ENCODE measurements around the gene ENTPD2. TPM values are rescaled to one million over a fixed set of nuclear protein-coding genes. Genes with fewer than 3 reads are reported as not detected.

Gene ENTPD2
- total and polyA plus RNA-seq, 4 donors: 0.09 to 0.40 (median 0.21) TPM

DNA sequence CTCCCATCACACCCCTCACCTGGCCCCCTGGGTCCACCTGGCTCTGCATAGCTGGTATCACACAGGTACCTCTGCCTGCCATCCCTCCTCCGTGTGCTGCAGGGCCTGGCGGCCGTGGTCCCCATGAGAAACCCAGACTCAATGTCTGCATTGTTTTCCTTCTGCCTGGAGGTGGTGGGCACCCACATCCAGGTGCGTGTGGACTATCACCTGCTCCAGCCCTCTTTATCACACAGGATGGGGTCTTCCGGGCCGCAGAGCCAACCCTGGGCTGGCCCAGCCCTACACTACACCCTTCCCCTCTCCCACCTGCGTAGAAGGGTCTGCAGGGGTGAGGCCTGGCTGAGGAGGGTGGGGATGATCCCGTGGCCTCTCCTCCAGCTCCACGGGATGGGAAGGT is 14.9 kb downstream of the ENTPD2 start:
- no peak overlapping the region for H3K4me3 ChIP-seq (ENCODE audit: low read depth in 1 of 3, low read length in 3 of 3)
- H3K36me3 ChIP-seq (ENCODE audit: control insufficient read depth in 4 of 4, insufficient read depth in 3 of 4, low read depth in 1 of 4, low read length in 3 of 4): no peaks in the 10 kb centered on the region
- TF ChIP-seq GABPA (IDR thresholded peaks at IDR 0.05 in 1 of 2, conservative IDR thresholded peaks at IDR 0.05 in 1 of 2) (no peak), SP1 (IDR thresholded peaks at IDR 0.05) (no peak), HNF4A (conservative IDR thresholded peaks at IDR 0.05) (no peak), HNF4G (IDR thresholded peaks at IDR 0.05) (no peak), FOXA2 (IDR thresholded peaks at IDR 0.05) (no peak), NR2F2 (IDR thresholded peaks at IDR 0.05) (no peak), EGR1 (IDR thresholded peaks at IDR 0.05; ENCODE audit: low read depth in 2 of 2) (no peak), RAD21 (IDR thresholded peaks at IDR 0.05) (no peak), FOXA1 (IDR thresholded peaks at IDR 0.05) (no peak), RXRA (IDR thresholded peaks at IDR 0.05) (no peak)
- TF ChIP-seq, protein P1, sequence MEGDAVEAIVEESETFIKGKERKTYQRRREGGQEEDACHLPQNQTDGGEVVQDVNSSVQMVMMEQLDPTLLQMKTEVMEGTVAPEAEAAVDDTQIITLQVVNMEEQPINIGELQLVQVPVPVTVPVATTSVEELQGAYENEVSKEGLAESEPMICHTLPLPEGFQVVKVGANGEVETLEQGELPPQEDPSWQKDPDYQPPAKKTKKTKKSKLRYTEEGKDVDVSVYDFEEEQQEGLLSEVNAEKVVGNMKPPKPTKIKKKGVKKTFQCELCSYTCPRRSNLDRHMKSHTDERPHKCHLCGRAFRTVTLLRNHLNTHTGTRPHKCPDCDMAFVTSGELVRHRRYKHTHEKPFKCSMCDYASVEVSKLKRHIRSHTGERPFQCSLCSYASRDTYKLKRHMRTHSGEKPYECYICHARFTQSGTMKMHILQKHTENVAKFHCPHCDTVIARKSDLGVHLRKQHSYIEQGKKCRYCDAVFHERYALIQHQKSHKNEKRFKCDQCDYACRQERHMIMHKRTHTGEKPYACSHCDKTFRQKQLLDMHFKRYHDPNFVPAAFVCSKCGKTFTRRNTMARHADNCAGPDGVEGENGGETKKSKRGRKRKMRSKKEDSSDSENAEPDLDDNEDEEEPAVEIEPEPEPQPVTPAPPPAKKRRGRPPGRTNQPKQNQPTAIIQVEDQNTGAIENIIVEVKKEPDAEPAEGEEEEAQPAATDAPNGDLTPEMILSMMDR (IDR thresholded peaks at IDR 0.05; ENCODE audit: low read depth, low read length, missing input control): no peak
- TF ChIP-seq, protein P2, sequence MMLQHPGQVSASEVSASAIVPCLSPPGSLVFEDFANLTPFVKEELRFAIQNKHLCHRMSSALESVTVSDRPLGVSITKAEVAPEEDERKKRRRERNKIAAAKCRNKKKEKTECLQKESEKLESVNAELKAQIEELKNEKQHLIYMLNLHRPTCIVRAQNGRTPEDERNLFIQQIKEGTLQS (IDR thresholded peaks at IDR 0.05): no peak
- TF ChIP-seq, protein P3, sequence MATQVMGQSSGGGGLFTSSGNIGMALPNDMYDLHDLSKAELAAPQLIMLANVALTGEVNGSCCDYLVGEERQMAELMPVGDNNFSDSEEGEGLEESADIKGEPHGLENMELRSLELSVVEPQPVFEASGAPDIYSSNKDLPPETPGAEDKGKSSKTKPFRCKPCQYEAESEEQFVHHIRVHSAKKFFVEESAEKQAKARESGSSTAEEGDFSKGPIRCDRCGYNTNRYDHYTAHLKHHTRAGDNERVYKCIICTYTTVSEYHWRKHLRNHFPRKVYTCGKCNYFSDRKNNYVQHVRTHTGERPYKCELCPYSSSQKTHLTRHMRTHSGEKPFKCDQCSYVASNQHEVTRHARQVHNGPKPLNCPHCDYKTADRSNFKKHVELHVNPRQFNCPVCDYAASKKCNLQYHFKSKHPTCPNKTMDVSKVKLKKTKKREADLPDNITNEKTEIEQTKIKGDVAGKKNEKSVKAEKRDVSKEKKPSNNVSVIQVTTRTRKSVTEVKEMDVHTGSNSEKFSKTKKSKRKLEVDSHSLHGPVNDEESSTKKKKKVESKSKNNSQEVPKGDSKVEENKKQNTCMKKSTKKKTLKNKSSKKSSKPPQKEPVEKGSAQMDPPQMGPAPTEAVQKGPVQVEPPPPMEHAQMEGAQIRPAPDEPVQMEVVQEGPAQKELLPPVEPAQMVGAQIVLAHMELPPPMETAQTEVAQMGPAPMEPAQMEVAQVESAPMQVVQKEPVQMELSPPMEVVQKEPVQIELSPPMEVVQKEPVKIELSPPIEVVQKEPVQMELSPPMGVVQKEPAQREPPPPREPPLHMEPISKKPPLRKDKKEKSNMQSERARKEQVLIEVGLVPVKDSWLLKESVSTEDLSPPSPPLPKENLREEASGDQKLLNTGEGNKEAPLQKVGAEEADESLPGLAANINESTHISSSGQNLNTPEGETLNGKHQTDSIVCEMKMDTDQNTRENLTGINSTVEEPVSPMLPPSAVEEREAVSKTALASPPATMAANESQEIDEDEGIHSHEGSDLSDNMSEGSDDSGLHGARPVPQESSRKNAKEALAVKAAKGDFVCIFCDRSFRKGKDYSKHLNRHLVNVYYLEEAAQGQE (IDR thresholded peaks at IDR 0.05): no peak
- TF ChIP-seq, protein P4, sequence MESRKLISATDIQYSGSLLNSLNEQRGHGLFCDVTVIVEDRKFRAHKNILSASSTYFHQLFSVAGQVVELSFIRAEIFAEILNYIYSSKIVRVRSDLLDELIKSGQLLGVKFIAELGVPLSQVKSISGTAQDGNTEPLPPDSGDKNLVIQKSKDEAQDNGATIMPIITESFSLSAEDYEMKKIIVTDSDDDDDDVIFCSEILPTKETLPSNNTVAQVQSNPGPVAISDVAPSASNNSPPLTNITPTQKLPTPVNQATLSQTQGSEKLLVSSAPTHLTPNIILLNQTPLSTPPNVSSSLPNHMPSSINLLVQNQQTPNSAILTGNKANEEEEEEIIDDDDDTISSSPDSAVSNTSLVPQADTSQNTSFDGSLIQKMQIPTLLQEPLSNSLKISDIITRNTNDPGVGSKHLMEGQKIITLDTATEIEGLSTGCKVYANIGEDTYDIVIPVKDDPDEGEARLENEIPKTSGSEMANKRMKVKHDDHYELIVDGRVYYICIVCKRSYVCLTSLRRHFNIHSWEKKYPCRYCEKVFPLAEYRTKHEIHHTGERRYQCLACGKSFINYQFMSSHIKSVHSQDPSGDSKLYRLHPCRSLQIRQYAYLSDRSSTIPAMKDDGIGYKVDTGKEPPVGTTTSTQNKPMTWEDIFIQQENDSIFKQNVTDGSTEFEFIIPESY (IDR thresholded peaks at IDR 0.05): no peak
- TF ChIP-seq, protein P5, sequence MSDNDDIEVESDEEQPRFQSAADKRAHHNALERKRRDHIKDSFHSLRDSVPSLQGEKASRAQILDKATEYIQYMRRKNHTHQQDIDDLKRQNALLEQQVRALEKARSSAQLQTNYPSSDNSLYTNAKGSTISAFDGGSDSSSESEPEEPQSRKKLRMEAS (IDR thresholded peaks at IDR 0.05): no peak
- DNase-seq (ENCODE audit: low spot score): no peak
- 78% methylated on average over 9 of the region's 9 CpGs for WGBS
- no peaks in the 10 kb centered on the region for H3K9me3 ChIP-seq (ENCODE audit: control insufficient read depth in 4 of 4, low read length in 3 of 4)
- H3K9ac ChIP-seq (ENCODE audit: low read depth in 1 of 2, low read length in 2 of 2): no peak overlapping the region
- H3K4me1 ChIP-seq (ENCODE audit: control insufficient read depth in 4 of 4, insufficient read depth in 4 of 4, low read length in 3 of 4): peaks cover 0 to 15% (median 0%) of the 10 kb centered on the region in 4 donors
- no peak overlapping the region for H3K27ac ChIP-seq (ENCODE audit: low read depth in 1 of 2, low read length in 2 of 2)
- H3K27me3 ChIP-seq (ENCODE audit: control insufficient read depth in 4 of 4, insufficient read depth in 4 of 4, low read length in 3 of 4): peaks cover 0 to 8% (median under 1%) of the 10 kb centered on the region in 4 donors

DNA sequence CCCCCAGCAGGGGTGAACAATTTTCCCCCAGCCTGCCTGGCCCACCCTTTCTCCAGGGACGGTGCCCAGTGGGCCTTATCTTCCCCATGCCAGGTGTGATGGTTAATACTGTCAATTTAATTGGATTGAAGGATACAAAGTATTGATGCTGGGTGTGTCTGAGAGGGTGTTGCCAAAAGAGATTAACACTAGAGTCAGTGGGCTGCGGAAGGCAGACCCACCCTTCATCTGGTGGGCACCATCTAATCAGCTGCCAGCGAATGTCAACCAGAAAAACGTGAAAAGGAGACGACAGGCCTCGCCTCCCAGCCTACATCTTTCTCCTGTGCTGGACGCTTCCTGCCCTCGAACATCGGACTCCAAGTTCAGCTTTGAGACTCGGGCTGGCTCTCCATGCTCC is 16.4 kb downstream of the ENTPD2 start:
- Histone ChIP-seq H3K27ac (ENCODE audit: low read depth in 1 of 2, low read length in 2 of 2) (no peak overlapping the region), H3K27me3 (ENCODE audit: control insufficient read depth in 4 of 4, insufficient read depth in 4 of 4, low read length in 3 of 4) (peaks cover 0 to 4% (median under 1%) of the 10 kb centered on the region in 4 donors), H3K36me3 (ENCODE audit: control insufficient read depth in 4 of 4, insufficient read depth in 3 of 4, low read depth in 1 of 4, low read length in 3 of 4) (no peaks in the 10 kb centered on the region), H3K4me1 (ENCODE audit: control insufficient read depth in 4 of 4, insufficient read depth in 4 of 4, low read length in 3 of 4) (peaks cover 0 to 10% (median 1%) of the 10 kb centered on the region in 4 donors), H3K4me3 (ENCODE audit: low read depth in 1 of 3, low read length in 3 of 3) (no peak overlapping the region), H3K9ac (ENCODE audit: low read depth in 1 of 2, low read length in 2 of 2) (no peak overlapping the region), H3K9me3 (ENCODE audit: control insufficient read depth in 4 of 4, low read length in 3 of 4) (no peaks in the 10 kb centered on the region)
- 89% methylated on average over 10 of the region's 10 CpGs for WGBS
- no peak for TF ChIP-seq SP1 (IDR thresholded peaks at IDR 0.05)
- no peak for TF ChIP-seq YY1 (IDR thresholded peaks at IDR 0.05)
- no peak for TF ChIP-seq RXRA (IDR thresholded peaks at IDR 0.05)
- no peak for TF ChIP-seq GABPA (IDR thresholded peaks at IDR 0.05 in 1 of 2, conservative IDR thresholded peaks at IDR 0.05 in 1 of 2)
- TF ChIP-seq NR2F2 (IDR thresholded peaks at IDR 0.05): no peak
- no peak for TF ChIP-seq HNF4G (IDR thresholded peaks at IDR 0.05)
- TF ChIP-seq EGR1 (IDR thresholded peaks at IDR 0.05; ENCODE audit: low read depth in 2 of 2): no peak
- no peak for TF ChIP-seq FOXA1 (IDR thresholded peaks at IDR 0.05)
- no peak for TF ChIP-seq JUND (IDR thresholded peaks at IDR 0.05)
- no peak for TF ChIP-seq RAD21 (IDR thresholded peaks at IDR 0.05)
- TF ChIP-seq, protein P4 (IDR thresholded peaks at IDR 0.05): no peak
- TF ChIP-seq, protein P5 (IDR thresholded peaks at IDR 0.05): no peak
- TF ChIP-seq, protein P1 (IDR thresholded peaks at IDR 0.05; ENCODE audit: low read depth, low read length, missing input control): no peak
- TF ChIP-seq, protein P2 (IDR thresholded peaks at IDR 0.05): no peak
- TF ChIP-seq TAF1 (conservative IDR thresholded peaks at IDR 0.05): no peak
- no peak for DNase-seq (ENCODE audit: low spot score)
